HepG2 (cell line): ENCODE results near the gene PRR19. TPM values are rescaled to one million over a fixed set of nuclear protein-coding genes. Genes with fewer than 3 reads are reported as not detected.

Experiments used
- ATAC-seq: fragments of 200-7000 bp; cut with Tn5 transposase; 3 replicates; pipeline ENCODE4 v1.9.1; 2020; ENCODE audit warnings: mild to moderate bottlenecking, moderate library complexity
- BruUV-seq: library from RNA; stranded (reverse); fragments of 400-500 nt; replicated peaks from 2 replicates; lab custom pipeline; 2021; lab: Mats Ljungman, UMichigan
- CTCF ChIA-PET: fragments of 300-600 bp; formaldehyde crosslinking; extraction: SDS; loops from one replicate; lab custom pipeline; 2021; ENCODE audit warnings: low total read pairs, inconsistent platforms, low intra/inter-chr PET ratio; lab: Yijun Ruan, JAX
- POLR2A ChIA-PET: fragments of 350-600 bp; sonication (Branson Sonifier 250); formaldehyde crosslinking; loops from one replicate; lab custom pipeline; 2020; ENCODE audit warnings: antibody characterized with exemption, inconsistent platforms; lab: Yijun Ruan, JAX
- DNase-seq: peaks from one replicate; pipeline ENCODE4 v3.0.0-alpha.2; 2015; ENCODE audit warnings: low spot score
- FAIRE-seq: peaks from 3 replicates; lab custom pipeline; 2011; peaks lifted over from hg19 to GRCh38; lab: Jason Lieb, UNC
- H2AFZ ChIP-seq: one replicate; pipeline ENCODE4 v1.6.1; 2011; ENCODE audit warnings: low read length, inconsistent platforms
- H3K27ac ChIP-seq: fragments of 300-600 bp; 3 replicates; pipeline ENCODE4 v1.8.0; 2011; ENCODE audit warnings: mixed run types, mild to moderate bottlenecking, mixed read lengths, low read length, inconsistent platforms; ENCODE audit not compliant: insufficient read depth; ENCODE audit errors: extremely low read length
- H3K27me3 ChIP-seq, 2 experiments: fragments of 200-600 bp in 1 of 2; 2 replicates in 1 of 2; 3 replicates in 1 of 2; pipeline versions ENCODE4 v1.6.0 to v1.8.0; 2011; ENCODE audit warnings: low read length in 2 of 2, mild to moderate bottlenecking in 2 of 2, moderate library complexity in 2 of 2, inconsistent platforms in 1 of 2; ENCODE audit not compliant: insufficient read depth in 2 of 2, control insufficient read depth in 1 of 2
- H3K36me3 ChIP-seq, 2 experiments: fragments of 200-600 bp in 1 of 2; replicated peaks in 1 of 2; 2 replicates in 1 of 2; 3 replicates in 1 of 2; pipeline versions ENCODE4 v1.5.1 to v1.8.0; 2011; ENCODE audit warnings: low read length in 2 of 2, inconsistent platforms in 1 of 2; ENCODE audit not compliant: insufficient read depth in 2 of 2, control insufficient read depth in 1 of 2
- H3K4me1 ChIP-seq: 2 replicates; pipeline ENCODE4 v1.5.1; 2012; ENCODE audit warnings: low read length, inconsistent platforms; ENCODE audit not compliant: insufficient read depth
- H3K4me2 ChIP-seq: 2 replicates; pipeline ENCODE4 v1.6.0; 2011; ENCODE audit warnings: low read depth, low read length, inconsistent platforms
- H3K4me3 ChIP-seq, 3 experiments: fragments of 200-600 bp in 1 of 3; sonication (generic), shearing (Covaris generic) in 1 of 3; replicated peaks in 1 of 3; 2 replicates each; pipeline ENCODE4 v1.5.1; 2011 to 2016; ENCODE audit warnings: low read length in 3 of 3, inconsistent platforms in 2 of 3, low read depth in 2 of 3, mild to moderate bottlenecking in 2 of 3, control low read depth in 1 of 3, mixed read lengths in 1 of 3; ENCODE audit not compliant: insufficient read depth in 1 of 3
- H3K79me2 ChIP-seq: one replicate; pipeline ENCODE4 v1.6.1; 2011; ENCODE audit warnings: low read length, inconsistent platforms; ENCODE audit not compliant: insufficient read depth
- H3K9ac ChIP-seq: 2 replicates; pipeline ENCODE4 v1.6.0; 2011; ENCODE audit warnings: mild to moderate bottlenecking, low read depth, low read length, inconsistent platforms; ENCODE audit not compliant: insufficient read depth
- H3K9me3 ChIP-seq: 2 replicates; pipeline ENCODE4 v1.5.1; 2012; ENCODE audit warnings: mild to moderate bottlenecking, low read length
- H4K20me1 ChIP-seq: 2 replicates; pipeline ENCODE4 v1.6.0; 2011; ENCODE audit warnings: inconsistent platforms, mild to moderate bottlenecking, low read length, moderate library complexity; ENCODE audit not compliant: insufficient read depth
- CTCF ChIP-seq: sonication (generic); formaldehyde crosslinking; IDR thresholded peaks from 2 replicates; pipeline ENCODE4 v1.5.0; 2020; ENCODE audit warnings: mild to moderate bottlenecking, missing genetic modification reagents, moderate library complexity
- GATAD2A ChIP-seq: IDR thresholded peaks from 2 replicates; pipeline ENCODE4 v1.6.1; 2016
- HMG20A ChIP-seq: IDR thresholded peaks from 2 replicates; pipeline ENCODE4 v1.6.1; 2016; ENCODE audit warnings: borderline replicate concordance
- PATZ1 ChIP-seq: sonication (generic); formaldehyde crosslinking; IDR thresholded peaks from 2 replicates; pipeline ENCODE4 v1.4.0; 2020; ENCODE audit warnings: missing genetic modification reagents
- POLR2A ChIP-seq, 2 experiments: IDR thresholded peaks; 2 replicates each; pipeline ENCODE4 v1.6.1; 2011; ENCODE audit warnings: low read depth in 2 of 2, low read length in 2 of 2, mild to moderate bottlenecking in 1 of 2, moderate library complexity in 1 of 2; ENCODE audit not compliant: insufficient read depth in 1 of 2
- RBFOX2 ChIP-seq: fragments of 200-400 bp; formaldehyde crosslinking; IDR thresholded peaks from 2 replicates; pipeline ENCODE4 v1.6.1; 2017; ENCODE audit warnings: low read depth, mild to moderate bottlenecking, low read length
- ZNF687 ChIP-seq: sonication (generic); formaldehyde crosslinking; IDR thresholded peaks from 2 replicates; pipeline ENCODE4 v1.5.1; 2020; ENCODE audit warnings: mild to moderate bottlenecking, missing genetic modification reagents, moderate library complexity
- WGBS: methylation state at CpG from one replicate; pipeline ENCODE4 v1.1.6; 2017; ENCODE audit warnings: low lambda C conversion rate; 5-methylcytosine and 5-hydroxymethylcytosine counted together
- in situ Hi-C: cut with HindIII; loops from 2 replicates; pipeline ENCODE4 v1.10.0; 2017; ENCODE audit warnings: low pct_unique_long_range_greater_than_20kb; ENCODE audit not compliant: extremely low pct_ligation_motif_present
- intact Hi-C: fragments of 100-400 bp; cut with micrococcal nuclease; formaldehyde crosslinking; loops from one replicate; pipeline ENCODE4 v1.10.0; 2022; ENCODE audit not compliant: unreplicated experiment
- polyA plus RNA-seq, 8 experiments: library from polyadenylated mRNA; depleted of rRNA in 3 of 8; stranded (reverse) in 7 of 8; unstranded in 1 of 8; fragments of >200 nt; fragmentation: Illumina TruSeq in 4 of 8; extraction: Trizol in 4 of 8; gene quantifications; 2 replicates each; pipeline versions ENCODE4 v1.2.1 to v1.2.3, GENCODE V29; 2011 to 2016; ENCODE audit warnings: low read depth in 4 of 8, missing spikeins in 1 of 8, mixed read lengths in 1 of 8; ENCODE audit not compliant: insufficient read depth in 1 of 8
- total RNA-seq, 5 experiments: library from RNA; depleted of rRNA; stranded (reverse); fragments of >200 nt; fragmentation: Illumina TruSeq; extraction: Trizol; gene quantifications; 2 replicates each; pipeline ENCODE4 v1.2.3, GENCODE V29; 2016; ENCODE audit warnings: low read depth in 1 of 5

PRR19 gene
- total and polyA plus RNA-seq, 2 of the 13 experiments (the other 11 are each of a cell fraction or from before 2014, with no cell fraction given): 0.21 to 0.33 TPM

GRCh38 chr19:42290136-42290522 is 11.8 kb upstream of the PRR19 start:
- 99% methylated on average over 10 of the region's 13 CpGs for WGBS

GRCh38 chr19:42290523-42291434 is 11.2 kb upstream of the PRR19 start:
- 94% methylated on average over 14 of the region's 31 CpGs for WGBS
- Histone ChIP-seq H3K9ac (no peak overlapping the region), H4K20me1 (no peaks in the 10 kb centered on the region; the same call in 1 of the 2 replicates), H2AFZ (no peak overlapping the region), H3K9me3 (no peaks in the 10 kb centered on the region), H3K4me1 (peaks cover 6% of the 10 kb centered on the region), H3K36me3 (peaks cover 33 to 76% of the 10 kb centered on the region in 2 experiments; a peak in 4 of 5 replicates), H3K4me2 (no peak overlapping the region), H3K4me3 (no peak overlapping the region), H3K27ac (no peak overlapping the region), H3K27me3 (no peaks in the 10 kb centered on the region), H3K79me2 (peaks cover 5% of the 10 kb centered on the region)
- in situ Hi-C loops: loop anchor here (5.0 kb wide), 1 partner anchor 158 kb away; the partner anchor contains the start of gene POU2F2
- peak; percentile 81 for ATAC-seq
- no TSS peak for BruUV-seq
- ChIA-PET CTCF (interaction anchor here (0.6 to 3.1 kb wide), 9 partner anchors 8 to 183 kb away, joined by 3 to 34 read pairs (median 4); partner anchors contain the start of genes MEGF8 and ZNF526), POLR2A (interaction anchor here (1.0 to 1.4 kb wide), 2 partner anchors 46 to 48 kb away, joined by 4 to 7 read pairs; no protein-coding TSS in a partner anchor)
- peak; percentile 37 for FAIRE-seq
- intact Hi-C loops: loop anchor here (1.0 to 2.0 kb wide), 2 partner anchors 47 to 156 kb away; no protein-coding TSS in a partner anchor
- peak; percentile 61 for DNase-seq
- TF ChIP-seq PATZ1 (CRISPR knock-in tag) (peak; percentile 67), ZNF687 (CRISPR knock-in tag) (peak; percentile 51), CTCF (CRISPR knock-in tag) (peak; percentile 64), GATAD2A (CRISPR knock-in tag) (peak; percentile 32; the same call in 1 of the 2 replicates)

More at GRCh38 chr19:42290136-42290522, 11.8 kb upstream of the PRR19 start:
- Histone ChIP-seq H3K27me3 (no peaks in the 10 kb centered on the region), H2AFZ (no peak overlapping the region), H3K27ac (no peak overlapping the region), H3K4me1 (peaks cover 12% of the 10 kb centered on the region), H3K9ac (no peak overlapping the region), H3K36me3 (peaks cover 33 to 76% of the 10 kb centered on the region in 2 experiments; a peak in 4 of 5 replicates), H3K79me2 (peaks cover 11% of the 10 kb centered on the region), H3K4me3 (no peak overlapping the region), H3K4me2 (no peak overlapping the region)
- ATAC-seq (no peak), FAIRE-seq (no peak), DNase-seq (no peak)
- CTCF ChIA-PET: interaction anchor here (0.7 to 3.1 kb wide), 7 partner anchors 10 to 182 kb away, joined by 3 to 34 read pairs (median 5); partner anchors contain the start of gene MEGF8
- intact Hi-C loops: loop anchor here (2.0 kb wide), 1 partner anchor 155 kb away; no protein-coding TSS in a partner anchor
- in situ Hi-C loops: loop anchor here (5.0 kb wide), 1 partner anchor 158 kb away; the partner anchor contains the start of gene POU2F2
- POLR2A ChIA-PET: interaction anchor here (1.0 to 1.4 kb wide), 2 partner anchors 45 to 47 kb away, joined by 4 to 7 read pairs; no protein-coding TSS in a partner anchor
- BruUV-seq: no TSS peak
- TF ChIP-seq HMG20A (CRISPR knock-in tag) (no peak), POLR2A (IDR thresholded peaks at IDR 0.05; ENCODE audit: insufficient read depth in 1 of 2, low read depth in 2 of 2, low read length in 2 of 2) (peak in 1 of 2 experiments; percentile 34; a peak in 1 of 4 replicates), RBFOX2 (no peak)
- TF ChIP-seq, all 625 proteins: peak for 1
- H4K20me1 ChIP-seq: peaks cover 5% of the 10 kb centered on the region; the same call in 1 of the 2 replicates
- no peaks in the 10 kb centered on the region for H3K9me3 ChIP-seq
